Measurements from ENCODE around the gene ANGPTL8.

ANGPTL8 gene

DNA sequence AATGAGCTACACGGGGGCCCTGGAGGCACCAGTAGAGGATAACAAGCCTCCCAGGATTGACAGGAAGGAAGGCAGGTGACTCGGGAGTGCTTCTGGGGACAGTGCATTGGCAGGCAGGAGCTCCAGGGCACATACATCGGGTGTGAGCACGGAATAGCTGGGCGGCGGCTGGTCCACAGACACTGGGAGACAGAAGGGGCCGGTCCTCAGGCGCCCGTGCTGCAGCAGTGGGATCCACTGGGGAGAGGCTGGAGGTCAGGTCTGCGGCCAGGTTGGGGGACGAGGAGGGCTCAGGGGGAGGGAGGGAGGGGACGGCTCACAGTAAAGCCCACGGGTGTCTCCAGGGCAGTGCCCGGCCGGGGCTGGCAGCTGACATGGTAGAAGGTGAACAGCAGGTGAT, 2.1 kb upstream of the ANGPTL8 start:
- in situ Hi-C loops (cut with HindIII; ENCODE audit: low pct_ligation_motif_present, low sequenced_read_pairs), result no loop called here
- Histone ChIP-seq H3K36me3 (replicated peaks) (peaks cover 9% of the 10 kb centered on the region), H3K27ac (no peak overlapping the region), H3K4me3 (ENCODE audit: low read depth, low read length) (no peak overlapping the region), H3K27me3 (replicated peaks) (no peaks in the 10 kb centered on the region)
- TF ChIP-seq, protein P1, sequence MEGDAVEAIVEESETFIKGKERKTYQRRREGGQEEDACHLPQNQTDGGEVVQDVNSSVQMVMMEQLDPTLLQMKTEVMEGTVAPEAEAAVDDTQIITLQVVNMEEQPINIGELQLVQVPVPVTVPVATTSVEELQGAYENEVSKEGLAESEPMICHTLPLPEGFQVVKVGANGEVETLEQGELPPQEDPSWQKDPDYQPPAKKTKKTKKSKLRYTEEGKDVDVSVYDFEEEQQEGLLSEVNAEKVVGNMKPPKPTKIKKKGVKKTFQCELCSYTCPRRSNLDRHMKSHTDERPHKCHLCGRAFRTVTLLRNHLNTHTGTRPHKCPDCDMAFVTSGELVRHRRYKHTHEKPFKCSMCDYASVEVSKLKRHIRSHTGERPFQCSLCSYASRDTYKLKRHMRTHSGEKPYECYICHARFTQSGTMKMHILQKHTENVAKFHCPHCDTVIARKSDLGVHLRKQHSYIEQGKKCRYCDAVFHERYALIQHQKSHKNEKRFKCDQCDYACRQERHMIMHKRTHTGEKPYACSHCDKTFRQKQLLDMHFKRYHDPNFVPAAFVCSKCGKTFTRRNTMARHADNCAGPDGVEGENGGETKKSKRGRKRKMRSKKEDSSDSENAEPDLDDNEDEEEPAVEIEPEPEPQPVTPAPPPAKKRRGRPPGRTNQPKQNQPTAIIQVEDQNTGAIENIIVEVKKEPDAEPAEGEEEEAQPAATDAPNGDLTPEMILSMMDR (IDR thresholded peaks at IDR 0.05; ENCODE audit: low read depth, low read length, missing control alignments), result no peak
- DNase-seq, result no peak

DNA sequence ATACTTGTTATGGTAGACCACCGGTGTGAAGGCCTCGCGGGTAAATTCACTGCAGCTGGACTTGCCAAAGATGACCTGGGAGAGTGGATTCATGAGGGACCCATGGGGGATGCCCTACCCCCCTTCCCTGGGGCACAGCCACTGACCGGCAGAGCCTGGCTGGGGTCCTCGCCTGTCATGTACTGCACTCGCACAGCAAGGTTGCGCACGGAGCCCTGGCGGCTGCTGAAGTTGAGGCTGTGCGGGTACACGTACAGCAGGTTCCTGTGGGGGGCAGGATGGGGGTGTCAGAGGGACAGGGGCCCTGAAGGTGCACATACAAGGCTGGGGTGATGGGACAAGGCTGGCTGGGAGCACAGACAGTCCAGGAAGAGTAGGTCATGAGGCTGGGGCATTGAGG, 1.4 kb upstream of the ANGPTL8 start:
- H3K27me3 ChIP-seq (replicated peaks), result no peaks in the 10 kb centered on the region
- DNase-seq, result no peak
- no peak overlapping the region for H3K4me3 ChIP-seq (ENCODE audit: low read depth, low read length)
- H3K27ac ChIP-seq, result no peak overlapping the region
- peaks cover 4% of the 10 kb centered on the region for H3K36me3 ChIP-seq (replicated peaks)
- in situ Hi-C loops (cut with HindIII; ENCODE audit: low pct_ligation_motif_present, low sequenced_read_pairs), result no loop called here
- TF ChIP-seq, protein P1 (IDR thresholded peaks at IDR 0.05; ENCODE audit: low read depth, low read length, missing control alignments), result no peak

DNA sequence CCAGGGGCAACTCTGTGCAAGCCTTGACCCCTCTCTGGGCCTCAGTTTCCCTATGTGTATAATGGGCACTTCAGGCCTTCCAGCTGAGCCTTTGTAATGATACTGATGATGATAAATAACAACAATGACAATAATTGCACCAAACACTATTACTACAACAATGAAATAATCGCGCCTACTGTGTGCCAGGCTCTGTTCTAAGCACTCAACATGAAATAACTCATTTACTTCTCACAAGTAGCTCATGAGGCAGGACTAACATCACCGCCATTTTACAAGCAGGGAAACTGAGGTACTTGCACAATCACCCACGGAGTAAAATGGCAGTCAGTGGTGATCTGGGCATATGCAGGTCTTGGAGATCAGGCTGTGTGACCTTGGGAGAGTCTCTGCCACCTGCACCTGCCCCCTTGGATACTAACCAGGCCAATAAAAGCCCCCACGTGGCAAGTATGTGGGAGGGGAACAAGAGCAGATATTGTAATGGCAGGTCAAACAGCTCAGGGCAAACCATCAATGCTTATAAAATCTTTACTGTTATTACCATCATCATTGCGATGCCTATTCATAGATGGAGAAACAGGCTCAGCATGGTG, 540 bp upstream of the ANGPTL8 start:
- no peak overlapping the region for H3K4me3 ChIP-seq (ENCODE audit: low read depth, low read length)
- in situ Hi-C loops (cut with HindIII; ENCODE audit: low pct_ligation_motif_present, low sequenced_read_pairs), result no loop called here
- H3K36me3 ChIP-seq (replicated peaks), result peaks cover 4% of the 10 kb centered on the region
- no peak overlapping the region for H3K27ac ChIP-seq
- TF ChIP-seq, protein P1 (IDR thresholded peaks at IDR 0.05; ENCODE audit: low read depth, low read length, missing control alignments), result no peak
- no peaks in the 10 kb centered on the region for H3K27me3 ChIP-seq (replicated peaks)
- no peak for DNase-seq

DNA sequence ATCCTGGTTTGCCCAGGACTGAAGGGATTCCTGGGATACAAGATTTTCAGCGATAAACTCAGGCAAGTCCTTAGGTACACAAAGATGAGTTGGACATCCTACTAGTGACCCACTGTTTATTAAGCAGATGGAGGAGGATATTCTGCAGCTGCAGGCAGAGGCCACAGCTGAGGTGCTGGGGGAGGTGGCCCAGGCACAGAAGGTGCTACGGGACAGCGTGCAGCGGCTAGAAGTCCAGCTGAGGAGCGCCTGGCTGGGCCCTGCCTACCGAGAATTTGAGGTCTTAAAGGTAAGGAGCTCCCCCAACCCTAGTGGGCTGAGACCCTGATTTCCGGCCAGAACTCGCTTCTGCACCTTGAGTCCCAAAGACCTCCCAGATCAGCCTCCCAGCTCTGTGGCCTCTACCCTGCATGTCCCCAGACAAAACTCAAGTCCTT, 607 bp downstream of the ANGPTL8 start:
- in situ Hi-C loops (cut with HindIII; ENCODE audit: low pct_ligation_motif_present, low sequenced_read_pairs), result no loop called here
- peaks cover 4% of the 10 kb centered on the region for H3K36me3 ChIP-seq (replicated peaks)

DNA sequence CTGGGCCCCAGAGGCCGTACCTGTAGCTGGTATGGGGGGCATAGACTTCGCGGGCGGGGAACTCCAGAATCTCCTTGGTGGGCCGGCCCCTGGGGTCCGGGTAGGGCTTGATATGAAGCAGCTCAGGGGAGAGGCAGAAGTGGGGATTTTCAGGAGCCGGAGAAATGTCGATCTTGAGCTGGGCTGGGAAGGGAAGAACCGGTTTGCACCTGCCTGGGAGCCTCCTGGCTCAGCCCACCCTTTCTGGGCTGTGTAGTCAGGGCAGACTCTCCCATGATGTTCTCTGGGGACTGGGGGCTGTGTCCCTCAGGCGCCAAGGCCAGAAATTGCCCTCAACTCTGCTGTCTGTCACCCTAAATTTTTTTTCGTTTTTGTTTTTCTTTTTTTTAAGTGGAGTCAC, 2.6 kb downstream of the ANGPTL8 start:
- Histone ChIP-seq H3K27ac (no peak overlapping the region), H3K36me3 (replicated peaks) (no peaks in the 10 kb centered on the region), H3K27me3 (replicated peaks) (no peaks in the 10 kb centered on the region), H3K4me3 (ENCODE audit: low read depth, low read length) (no peak overlapping the region)
- TF ChIP-seq, protein P1 (IDR thresholded peaks at IDR 0.05; ENCODE audit: low read depth, low read length, missing control alignments), result no peak
- in situ Hi-C loops (cut with HindIII; ENCODE audit: low pct_ligation_motif_present, low sequenced_read_pairs), result no loop called here
- no peak for DNase-seq

More for the DNA sequence above, 607 bp downstream of the ANGPTL8 start:
- no peak for DNase-seq
- no peak overlapping the region for H3K4me3 ChIP-seq (ENCODE audit: low read depth, low read length)
- TF ChIP-seq, protein P1 (IDR thresholded peaks at IDR 0.05; ENCODE audit: low read depth, low read length, missing control alignments), result no peak
- no peak overlapping the region for H3K27ac ChIP-seq
- H3K27me3 ChIP-seq (replicated peaks), result no peaks in the 10 kb centered on the region
